Upper lobe of right lung (tissue), 1 donor: ENCODE results near the gene CCDC87. TPM values are rescaled to one million over a fixed set of nuclear protein-coding genes. Genes with fewer than 3 reads are reported as not detected.

Experiments used
- ATAC-seq: fragments of 200-7000 bp; cut with Tn5 transposase; one replicate; pipeline ENCODE4 v1.9.1; 2020; ENCODE audit warnings: mild to moderate bottlenecking, moderate library complexity
- DNase-seq: peaks from one replicate; pipeline ENCODE4 v3.0.0-alpha.2; 2020
- H3K27ac ChIP-seq: fragments of 200-600 bp; one replicate; pipeline ENCODE4 v1.8.0; 2022
- H3K27me3 ChIP-seq: fragments of 200-600 bp; one replicate; pipeline ENCODE4 v1.8.0; 2022; ENCODE audit warnings: mild to moderate bottlenecking
- H3K36me3 ChIP-seq: fragments of 200-600 bp; one replicate; pipeline ENCODE4 v1.8.0; 2022
- H3K4me1 ChIP-seq: fragments of 200-600 bp; one replicate; pipeline ENCODE4 v1.8.0; 2022
- H3K4me3 ChIP-seq: fragments of 200-600 bp; one replicate; pipeline ENCODE4 v1.8.0; 2022; ENCODE audit warnings: mild to moderate bottlenecking
- H3K9me3 ChIP-seq: fragments of 200-600 bp; one replicate; pipeline ENCODE4 v1.8.0; 2022
- intact Hi-C: fragments of 100-400 bp; cut with DNase I; formaldehyde crosslinking; loops from one replicate; pipeline ENCODE4 v1.11.0; 2022
- total RNA-seq: library from RNA; stranded (reverse); fragmentation: NEBNext Ultra II Directional; extraction: Animal tissue kit (Norgen Biotek cat#: 25700); gene quantifications from one replicate; pipeline ENCODE4 v1.2.1, GENCODE V29; 2021
- TF ChIP-seq, protein P1 (sequence below): fragments of 200-600 bp; IDR thresholded peaks from one replicate; pipeline ENCODE4 v1.8.0; 2022; ENCODE audit warnings: antibody characterized with exemption
- donor health status: DM: no; HTN: yes; CAD: no; lungs with severe emphysema.

The CCDC87 gene
- total RNA-seq, 1 donor from 2014 or later = 0.26 TPM

DNA sequence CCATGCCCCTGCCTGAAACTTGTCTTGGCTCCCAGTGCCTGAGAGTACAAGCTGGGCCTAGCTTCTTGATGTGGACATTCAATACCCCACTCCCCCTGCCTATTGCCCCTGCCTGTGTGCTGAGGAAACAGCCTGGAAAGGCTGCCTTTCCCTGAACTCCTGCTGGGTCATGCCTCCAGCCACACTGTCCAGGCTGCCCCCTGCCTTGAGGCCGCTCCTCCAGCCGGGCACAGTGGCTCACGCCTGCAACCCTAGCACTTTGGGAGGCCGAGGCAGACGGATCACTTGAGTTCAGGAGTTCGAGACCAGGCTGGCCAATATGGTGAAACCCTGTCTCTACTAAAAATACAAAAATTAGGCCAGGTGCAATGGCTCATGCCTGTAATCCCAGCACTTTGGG is 10.2 kb upstream of the CCDC87 start:
- H3K36me3 ChIP-seq = peaks cover 33% of the 10 kb centered on the region
- H3K27me3 ChIP-seq = no peaks in the 10 kb centered on the region
- DNase-seq (no peak), ATAC-seq (no peak)
- no peaks in the 10 kb centered on the region for H3K4me1 ChIP-seq
- H3K27ac ChIP-seq = no peak overlapping the region
- H3K9me3 ChIP-seq = no peaks in the 10 kb centered on the region
- no peak overlapping the region for H3K4me3 ChIP-seq
- TF ChIP-seq, protein P1, sequence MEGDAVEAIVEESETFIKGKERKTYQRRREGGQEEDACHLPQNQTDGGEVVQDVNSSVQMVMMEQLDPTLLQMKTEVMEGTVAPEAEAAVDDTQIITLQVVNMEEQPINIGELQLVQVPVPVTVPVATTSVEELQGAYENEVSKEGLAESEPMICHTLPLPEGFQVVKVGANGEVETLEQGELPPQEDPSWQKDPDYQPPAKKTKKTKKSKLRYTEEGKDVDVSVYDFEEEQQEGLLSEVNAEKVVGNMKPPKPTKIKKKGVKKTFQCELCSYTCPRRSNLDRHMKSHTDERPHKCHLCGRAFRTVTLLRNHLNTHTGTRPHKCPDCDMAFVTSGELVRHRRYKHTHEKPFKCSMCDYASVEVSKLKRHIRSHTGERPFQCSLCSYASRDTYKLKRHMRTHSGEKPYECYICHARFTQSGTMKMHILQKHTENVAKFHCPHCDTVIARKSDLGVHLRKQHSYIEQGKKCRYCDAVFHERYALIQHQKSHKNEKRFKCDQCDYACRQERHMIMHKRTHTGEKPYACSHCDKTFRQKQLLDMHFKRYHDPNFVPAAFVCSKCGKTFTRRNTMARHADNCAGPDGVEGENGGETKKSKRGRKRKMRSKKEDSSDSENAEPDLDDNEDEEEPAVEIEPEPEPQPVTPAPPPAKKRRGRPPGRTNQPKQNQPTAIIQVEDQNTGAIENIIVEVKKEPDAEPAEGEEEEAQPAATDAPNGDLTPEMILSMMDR = no peak
- intact Hi-C loops = no loop called here

DNA sequence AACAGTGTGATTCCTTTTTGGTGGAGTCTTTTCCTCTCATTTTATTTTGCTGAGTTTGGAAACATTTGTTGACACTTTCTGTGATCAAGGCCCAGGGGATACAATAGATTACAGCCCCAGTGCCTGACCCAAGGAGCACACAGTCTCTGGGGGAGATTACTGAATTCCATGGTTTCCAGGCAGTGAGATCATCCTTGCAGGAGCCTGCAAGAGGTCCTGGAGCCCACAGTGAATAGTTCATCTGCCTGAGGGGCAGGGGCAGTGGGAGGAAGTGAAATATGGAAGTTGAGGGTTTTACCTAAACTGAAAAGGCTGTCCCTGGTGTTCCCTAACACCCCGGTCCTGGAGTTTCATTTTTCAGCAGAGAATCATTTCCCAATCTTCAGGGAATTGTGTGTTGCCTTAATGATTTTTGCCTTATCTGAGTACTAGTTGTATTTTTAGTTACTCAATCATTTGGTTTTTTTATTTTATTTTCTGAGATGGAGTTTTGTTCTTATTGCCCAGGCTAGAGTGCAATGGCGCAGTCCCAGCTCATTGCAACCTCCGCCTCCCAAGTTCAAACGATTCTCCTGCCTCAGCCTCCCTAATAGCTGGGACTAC is 7.9 kb upstream of the CCDC87 start:
- H3K27ac ChIP-seq = no peak overlapping the region
- DNase-seq = no peak
- TF ChIP-seq, protein P1 = no peak

DNA sequence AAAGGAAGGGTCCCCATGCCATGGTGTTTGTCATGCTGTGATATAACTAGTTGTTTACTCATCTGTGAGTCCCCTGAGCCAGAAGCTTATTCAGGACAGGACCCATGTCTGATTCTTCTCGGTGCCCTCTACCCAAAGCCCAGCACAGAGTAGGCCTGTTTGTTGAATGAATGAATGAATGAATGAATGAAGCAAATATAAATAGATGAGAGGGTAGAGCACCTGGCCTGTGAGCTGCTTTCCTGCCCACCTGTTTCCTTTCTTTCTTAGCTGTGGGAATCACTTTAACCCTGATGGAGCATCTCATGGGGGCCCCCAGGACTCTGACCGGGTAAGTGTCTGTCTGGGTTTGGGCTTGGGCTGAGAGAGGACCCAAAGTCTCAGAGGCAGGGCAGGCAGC is 7.4 kb upstream of the CCDC87 start:
- TF ChIP-seq, protein P1 = no peak
- no peak for ATAC-seq
- intact Hi-C loops = no loop called here
- Histone ChIP-seq H3K4me1 (peaks cover 8% of the 10 kb centered on the region), H3K27ac (no peak overlapping the region), H3K36me3 (peaks cover 22% of the 10 kb centered on the region), H3K27me3 (no peaks in the 10 kb centered on the region), H3K4me3 (no peak overlapping the region), H3K9me3 (no peaks in the 10 kb centered on the region)
- no peak for DNase-seq

More for the DNA sequence above, 7.9 kb upstream of the CCDC87 start:
- Histone ChIP-seq H3K27me3 (no peaks in the 10 kb centered on the region), H3K9me3 (no peaks in the 10 kb centered on the region), H3K36me3 (peaks cover 27% of the 10 kb centered on the region), H3K4me1 (peaks cover 2% of the 10 kb centered on the region), H3K4me3 (no peak overlapping the region)
- ATAC-seq = peak; percentile 30
- intact Hi-C loops = no loop called here

DNA sequence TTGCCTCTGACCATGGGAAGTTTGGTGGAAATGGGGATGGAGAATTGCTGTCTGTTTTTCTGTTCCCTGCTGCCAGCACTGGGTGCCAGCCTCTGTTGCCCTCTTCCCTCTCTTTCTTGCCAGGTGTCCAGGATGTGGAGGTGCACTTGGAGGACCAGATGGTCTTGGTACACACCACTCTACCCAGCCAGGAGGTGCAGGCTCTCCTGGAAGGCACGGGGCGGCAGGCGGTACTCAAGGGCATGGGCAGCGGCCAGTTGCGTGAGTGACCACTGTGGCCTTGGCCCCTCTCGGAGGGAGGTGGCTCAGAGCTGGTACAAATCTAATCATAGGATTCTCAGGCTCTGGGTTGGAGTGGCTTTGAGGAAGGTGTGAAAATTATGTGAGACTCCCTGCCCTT is 6.1 kb upstream of the CCDC87 start:
- Histone ChIP-seq H3K9me3 (no peaks in the 10 kb centered on the region), H3K27me3 (no peaks in the 10 kb centered on the region), H3K36me3 (peaks cover 12% of the 10 kb centered on the region), H3K4me3 (no peak overlapping the region), H3K4me1 (peaks cover 19% of the 10 kb centered on the region), H3K27ac (no peak overlapping the region)
- DNase-seq (no peak), ATAC-seq (no peak)
- intact Hi-C loops = no loop called here
- TF ChIP-seq, protein P1 = no peak

DNA sequence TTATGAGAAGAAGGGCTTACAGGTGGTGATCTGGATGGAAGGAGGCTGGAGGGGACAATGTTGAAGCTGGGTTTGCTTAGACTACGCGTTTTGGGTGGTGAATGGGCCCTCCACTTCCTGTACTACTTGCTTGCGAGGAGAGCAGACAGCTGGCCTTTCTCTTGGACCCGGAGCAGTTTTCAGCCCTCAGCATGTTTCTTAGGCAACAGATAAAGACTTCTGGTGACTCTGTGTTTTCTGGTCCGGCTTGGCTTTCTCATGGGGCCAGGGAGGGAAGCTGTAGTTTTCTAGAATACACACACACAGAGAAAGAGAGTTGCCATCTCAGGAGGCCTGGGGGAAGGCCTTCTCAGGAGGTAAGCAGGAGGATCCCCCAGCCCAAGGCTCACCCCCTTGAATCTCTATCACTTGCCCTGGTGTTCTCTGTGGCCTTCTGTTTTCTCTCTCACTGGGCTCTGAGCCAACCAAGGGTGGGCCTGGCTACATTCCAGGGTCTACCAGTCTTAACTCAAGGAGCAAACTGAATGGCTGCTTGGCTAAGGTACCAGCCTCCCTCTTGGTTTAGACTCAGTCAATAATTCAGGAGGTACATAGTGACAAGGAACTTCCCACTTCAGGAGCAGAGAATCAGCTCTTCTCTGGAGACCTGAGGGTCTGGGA is 2.5 kb upstream of the CCDC87 start:
- DNase-seq (no peak), ATAC-seq (no peak)
- peaks cover 26% of the 10 kb centered on the region for H3K4me1 ChIP-seq
- no peaks in the 10 kb centered on the region for H3K27me3 ChIP-seq
- no peak overlapping the region for H3K4me3 ChIP-seq
- H3K36me3 ChIP-seq = peaks cover 11% of the 10 kb centered on the region
- peak overlapping the region; percentile 63 for H3K27ac ChIP-seq
- intact Hi-C loops = no loop called here
- TF ChIP-seq, protein P1 = no peak
- H3K9me3 ChIP-seq = no peaks in the 10 kb centered on the region
